PFSK-1 (cell line): Measurements from ENCODE around the gene KHDRBS1.

ENCODE experiments used
- POLR2AphosphoS5 ChIP-seq: IDR thresholded peaks from 2 replicates; pipeline ENCODE4 v1.6.1; 2012; ENCODE audit warnings: low read depth, mild to moderate bottlenecking, control low read depth, low read length, moderate library complexity
- SIN3A ChIP-seq: IDR thresholded peaks from 2 replicates; pipeline ENCODE4 v1.6.1; 2012; ENCODE audit warnings: mild to moderate bottlenecking, low read length, moderate library complexity, borderline replicate concordance; ENCODE audit not compliant: insufficient read depth

- TF ChIP-seq POLR2AphosphoS5 (no peak), SIN3A (no peak)
These were observed 42.9 kb downstream of the KHDRBS1 start for GRCh38 chr1:32056598-32056997.
